Astrocyte of the cerebellum (primary cell): ENCODE measurements around the gene PCDHB14.
"Not testable (repeated sequence)": the region's sequence is repeated elsewhere in the genome, so short reads cannot be mapped to it uniquely, and the experiment has no call there.

ENCODE experiments used
- DNase-seq: peaks from one replicate; pipeline ENCODE4 v3.0.0-alpha.2; 2011; ENCODE audit warnings: low read depth
- H3K4me3 ChIP-seq: 2 replicates; pipeline ENCODE4 v1.5.1; 2011; ENCODE audit warnings: mild to moderate bottlenecking, low read depth, low read length, moderate library complexity
- in situ Hi-C: cut with HindIII; loops from 2 replicates; pipeline ENCODE4 v1.10.0; 2017; ENCODE audit warnings: low sequenced_read_pairs
- TF ChIP-seq, protein P1 (sequence below): IDR thresholded peaks from 2 replicates; pipeline ENCODE4 v1.5.1; 2012; ENCODE audit warnings: low read length, low read depth, moderate library complexity, mild to moderate bottlenecking; ENCODE audit errors: missing control alignments

The PCDHB14 gene

GRCh38 chr5:141186897-141187512, 36.1 kb upstream of the PCDHB14 start, which contains the start of gene PCDHB9:
Gene PCDHB9 (plus strand): TSS chr5:141187161. CDS start chr5:141187319, 158 bp downstream.
- DNase-seq, result no peak
- TF ChIP-seq, protein P1, sequence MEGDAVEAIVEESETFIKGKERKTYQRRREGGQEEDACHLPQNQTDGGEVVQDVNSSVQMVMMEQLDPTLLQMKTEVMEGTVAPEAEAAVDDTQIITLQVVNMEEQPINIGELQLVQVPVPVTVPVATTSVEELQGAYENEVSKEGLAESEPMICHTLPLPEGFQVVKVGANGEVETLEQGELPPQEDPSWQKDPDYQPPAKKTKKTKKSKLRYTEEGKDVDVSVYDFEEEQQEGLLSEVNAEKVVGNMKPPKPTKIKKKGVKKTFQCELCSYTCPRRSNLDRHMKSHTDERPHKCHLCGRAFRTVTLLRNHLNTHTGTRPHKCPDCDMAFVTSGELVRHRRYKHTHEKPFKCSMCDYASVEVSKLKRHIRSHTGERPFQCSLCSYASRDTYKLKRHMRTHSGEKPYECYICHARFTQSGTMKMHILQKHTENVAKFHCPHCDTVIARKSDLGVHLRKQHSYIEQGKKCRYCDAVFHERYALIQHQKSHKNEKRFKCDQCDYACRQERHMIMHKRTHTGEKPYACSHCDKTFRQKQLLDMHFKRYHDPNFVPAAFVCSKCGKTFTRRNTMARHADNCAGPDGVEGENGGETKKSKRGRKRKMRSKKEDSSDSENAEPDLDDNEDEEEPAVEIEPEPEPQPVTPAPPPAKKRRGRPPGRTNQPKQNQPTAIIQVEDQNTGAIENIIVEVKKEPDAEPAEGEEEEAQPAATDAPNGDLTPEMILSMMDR, result peak; percentile 14
- in situ Hi-C loops, result no loop called here
- no peak within 1 kb of the TSS for H3K4me3 ChIP-seq

GRCh38 chr5:141188682-141189081, 34.5 kb upstream of the PCDHB14 start:
- in situ Hi-C loops, H3K4me3 ChIP-seq, DNase-seq: not testable (repeated sequence)

DNA sequence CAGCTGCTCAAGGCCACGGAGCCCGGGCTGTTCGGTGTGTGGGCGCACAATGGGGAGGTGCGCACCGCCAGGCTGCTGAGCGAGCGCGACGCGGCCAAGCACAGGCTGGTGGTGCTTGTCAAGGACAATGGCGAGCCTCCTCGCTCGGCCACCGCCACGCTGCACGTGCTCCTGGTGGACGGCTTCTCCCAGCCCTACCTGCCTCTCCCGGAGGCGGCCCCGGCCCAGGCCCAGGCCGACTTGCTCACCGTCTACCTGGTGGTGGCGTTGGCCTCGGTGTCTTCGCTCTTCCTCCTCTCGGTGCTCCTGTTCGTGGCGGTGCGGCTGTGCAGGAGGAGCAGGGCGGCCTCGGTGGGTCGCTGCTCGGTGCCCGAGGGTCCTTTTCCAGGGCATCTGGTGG, 34.0 kb upstream of the PCDHB14 start:
- H3K4me3 ChIP-seq, in situ Hi-C loops, DNase-seq: not testable (repeated sequence)

DNA sequence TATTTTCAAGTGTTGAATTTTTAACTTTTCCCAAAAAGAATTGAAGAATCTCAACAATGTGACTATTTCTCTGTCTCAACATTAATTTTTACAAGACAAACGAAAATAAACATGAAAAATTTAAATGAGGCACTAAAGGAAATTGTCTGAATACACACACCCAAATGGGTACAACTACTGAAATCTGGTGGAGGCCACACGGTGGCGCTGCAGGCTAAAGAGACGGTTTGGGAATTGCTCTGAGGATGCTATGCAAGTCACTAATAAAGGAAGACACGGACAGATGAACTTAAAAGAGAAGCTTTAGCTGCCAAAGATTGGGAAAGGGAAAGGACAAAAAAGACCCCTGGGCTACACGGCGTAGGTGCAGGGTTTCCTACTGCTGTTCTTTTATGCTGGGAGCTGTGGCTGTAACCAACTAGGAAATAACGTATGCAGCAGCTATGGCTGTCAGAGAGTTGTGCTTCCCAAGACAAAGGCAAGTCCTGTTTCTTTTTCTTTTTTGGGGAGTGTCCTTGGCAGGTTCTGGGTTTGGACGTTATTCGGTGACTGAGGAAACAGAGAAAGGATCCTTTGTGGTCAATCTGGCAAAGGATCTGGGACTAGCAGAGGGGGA, 30.9 kb upstream of the PCDHB14 start, which contains the start of gene PCDHB10:
PCDHB10 (plus strand) TSS at position 244 of the 616 bp plus-strand sequence; CDS start at position 444, 200 bp downstream.
- in situ Hi-C loops, result no loop called here
- TF ChIP-seq, protein P1, result no peak
- no peak for DNase-seq
- no peak within 1 kb of the TSS for H3K4me3 ChIP-seq

- DNase-seq, H3K4me3 ChIP-seq, in situ Hi-C loops: not testable (repeated sequence)
Observed at GRCh38 chr5:141194332-141194731, 28.8 kb upstream of the PCDHB14 start.

DNA sequence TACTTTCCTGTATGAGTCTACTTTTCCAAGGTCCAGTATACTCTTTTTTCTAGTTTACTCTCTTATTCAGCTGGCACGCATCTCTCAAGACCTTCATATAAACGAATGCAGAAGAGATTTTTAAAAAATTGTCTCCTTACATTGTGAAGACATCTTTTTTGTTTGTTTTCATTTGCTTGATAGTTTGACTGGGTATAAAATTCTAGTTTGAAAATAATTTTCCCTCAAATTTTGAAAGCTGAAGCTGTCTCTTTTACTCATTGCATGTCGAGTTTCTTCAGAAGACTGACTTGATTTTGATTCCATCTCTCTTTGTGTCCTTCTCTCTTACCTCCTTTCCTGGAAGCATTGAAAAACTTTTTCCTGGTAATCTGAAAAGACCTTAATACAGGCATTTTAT, 26.8 kb upstream of the PCDHB14 start:
- H3K4me3 ChIP-seq, result no peak overlapping the region
- TF ChIP-seq, protein P1, result no peak
- in situ Hi-C loops, result no loop called here
- DNase-seq, result no peak

DNA sequence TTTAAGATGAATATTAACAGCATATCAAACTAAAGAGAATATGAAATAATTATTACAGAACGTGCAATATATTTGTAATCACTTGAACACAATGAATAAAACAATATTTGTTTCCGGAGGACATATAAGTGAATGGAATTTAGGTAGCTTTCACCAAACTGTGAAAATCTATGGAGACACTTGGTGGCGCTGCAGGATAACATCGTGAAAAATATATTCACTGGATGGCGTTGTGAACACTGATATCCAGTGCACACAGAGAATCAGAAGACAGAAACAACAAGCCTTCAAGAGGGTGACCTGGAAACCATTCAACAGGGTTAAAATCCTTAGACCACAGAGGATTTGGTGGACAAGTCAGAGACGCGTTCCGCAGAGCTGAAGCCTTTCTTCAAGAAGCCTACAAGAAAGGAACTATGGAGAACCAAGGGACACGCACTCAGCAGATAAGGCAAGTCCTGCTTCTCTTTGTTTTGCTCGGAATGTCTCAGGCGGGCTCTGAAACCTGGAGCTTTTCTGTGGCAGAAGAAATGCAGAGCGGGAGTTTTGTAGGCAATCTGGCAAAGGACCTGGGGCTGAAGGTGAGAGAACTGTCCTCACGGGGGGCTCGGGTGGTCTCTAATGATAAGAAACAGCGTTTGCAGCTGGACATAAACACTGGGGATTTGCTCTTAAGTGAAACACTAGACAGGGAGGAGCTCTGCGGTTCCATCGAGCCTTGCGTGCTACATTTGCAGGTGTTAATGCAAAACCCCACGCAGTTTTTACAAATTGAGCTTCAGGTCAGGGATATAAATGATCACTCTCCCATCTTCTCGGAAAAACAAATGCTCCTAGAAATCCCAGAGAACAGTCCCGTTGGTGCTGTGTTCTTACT, 23.5 kb upstream of the PCDHB14 start, which contains the start of gene PCDHB11:
PCDHB11 (plus strand) TSS at position 269 of the 877 bp plus-strand sequence; CDS start at position 417, 148 bp downstream.
- DNase-seq, result no peak
- TF ChIP-seq, protein P1, result no peak
- in situ Hi-C loops, result no loop called here
- H3K4me3 ChIP-seq, result no peak within 1 kb of the TSS

DNA sequence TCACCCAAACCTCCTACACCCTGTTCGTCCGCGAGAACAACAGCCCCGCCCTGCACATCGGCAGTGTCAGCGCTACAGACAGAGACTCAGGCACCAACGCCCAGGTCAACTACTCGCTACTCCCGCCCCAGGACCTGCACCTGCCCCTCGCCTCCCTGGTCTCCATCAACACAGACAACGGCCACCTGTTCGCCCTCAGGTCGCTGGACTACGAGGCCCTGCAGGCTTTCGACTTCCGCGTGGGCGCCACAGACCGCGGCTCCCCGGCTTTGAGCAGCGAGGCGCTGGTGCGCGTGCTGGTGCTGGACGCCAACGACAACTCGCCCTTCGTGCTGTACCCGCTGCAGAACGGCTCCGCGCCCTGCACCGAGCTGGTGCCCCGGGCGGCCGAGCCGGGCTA, 22.0 kb upstream of the PCDHB14 start:
- H3K4me3 ChIP-seq, in situ Hi-C loops, DNase-seq: not testable (repeated sequence)

- H3K4me3 ChIP-seq, in situ Hi-C loops, DNase-seq: not testable (repeated sequence)
Observed at GRCh38 chr5:141201646-141202045, 21.5 kb upstream of the PCDHB14 start.
